GM18951 (cell line): ENCODE data around the gene LPCAT3.
"Not testable (repeated sequence)": the region's sequence is repeated elsewhere in the genome, so short reads cannot be mapped to it uniquely, and the experiment has no call there.

Experiments
- POLR2A ChIP-seq: IDR thresholded peaks from 4 replicates; pipeline ENCODE4 v1.6.1; 2011; ENCODE audit warnings: mild to moderate bottlenecking; ENCODE audit not compliant: insufficient read length, insufficient read depth; ENCODE audit errors: extremely low read depth
- in situ Hi-C: fragments of 300-500 bp; cut with MboI; formaldehyde crosslinking; loops from one replicate; pipeline ENCODE4 v1.12.0; 2022; ENCODE audit warnings: low sequenced_read_pairs, mixed read lengths, inconsistent platforms; ENCODE audit not compliant: unreplicated experiment

LPCAT3 gene

GRCh38 chr12:7019043-7019569 lies 830 bp upstream of the LPCAT3 start:
- no peak for TF ChIP-seq POLR2A
- in situ Hi-C loops, result no loop called here

GRCh38 chr12:7017870-7018349 lies 366 bp downstream of the LPCAT3 start:
- in situ Hi-C loops, result no loop called here
- no peak for TF ChIP-seq POLR2A

GRCh38 chr12:7016958-7017571 lies 1.2 kb downstream of the LPCAT3 start:
- TF ChIP-seq POLR2A, result no peak
- in situ Hi-C loops, result no loop called here

- no peak for TF ChIP-seq POLR2A
- in situ Hi-C loops, result no loop called here
Observed at GRCh38 chr12:7015555-7016370, 2.5 kb downstream of the LPCAT3 start.

GRCh38 chr12:7013101-7013500 lies 5.2 kb downstream of the LPCAT3 start:
- TF ChIP-seq POLR2A, result no peak
- in situ Hi-C loops, result no loop called here

GRCh38 chr12:7012024-7012607 lies 6.2 kb downstream of the LPCAT3 start:
- in situ Hi-C loops, result no loop called here
- TF ChIP-seq POLR2A, result no peak

- in situ Hi-C loops, result not testable (repeated sequence)
Observed at GRCh38 chr12:7011398-7011797, 6.9 kb downstream of the LPCAT3 start.

- in situ Hi-C loops, result no loop called here
- TF ChIP-seq POLR2A, result no peak
Observed at GRCh38 chr12:7009512-7009911, 8.8 kb downstream of the LPCAT3 start.

GRCh38 chr12:7008864-7009263 lies 9.4 kb downstream of the LPCAT3 start:
- in situ Hi-C loops, result no loop called here
- TF ChIP-seq POLR2A, result no peak

- TF ChIP-seq POLR2A, result no peak
- in situ Hi-C loops, result no loop called here
Observed at GRCh38 chr12:7006639-7007038, 11.6 kb downstream of the LPCAT3 start.

- no peak for TF ChIP-seq POLR2A
- in situ Hi-C loops, result no loop called here
Observed at GRCh38 chr12:7005311-7005710, 13.0 kb downstream of the LPCAT3 start.

GRCh38 chr12:7004840-7005239 lies 13.4 kb downstream of the LPCAT3 start:
- no peak for TF ChIP-seq POLR2A
- in situ Hi-C loops, result no loop called here

- in situ Hi-C loops, result no loop called here
- TF ChIP-seq POLR2A, result no peak
Observed at GRCh38 chr12:7004287-7004803, 13.9 kb downstream of the LPCAT3 start.
